ENCODE results near the gene PRDX1. TPM values are rescaled to one million over a fixed set of nuclear protein-coding genes. Genes with fewer than 3 reads are reported as not detected.

PRDX1 gene
- total and polyA plus RNA-seq, 2 of the 13 experiments (the other 11 are each of a cell fraction or from before 2014, with no cell fraction given): 761 to 1,898 TPM

DNA sequence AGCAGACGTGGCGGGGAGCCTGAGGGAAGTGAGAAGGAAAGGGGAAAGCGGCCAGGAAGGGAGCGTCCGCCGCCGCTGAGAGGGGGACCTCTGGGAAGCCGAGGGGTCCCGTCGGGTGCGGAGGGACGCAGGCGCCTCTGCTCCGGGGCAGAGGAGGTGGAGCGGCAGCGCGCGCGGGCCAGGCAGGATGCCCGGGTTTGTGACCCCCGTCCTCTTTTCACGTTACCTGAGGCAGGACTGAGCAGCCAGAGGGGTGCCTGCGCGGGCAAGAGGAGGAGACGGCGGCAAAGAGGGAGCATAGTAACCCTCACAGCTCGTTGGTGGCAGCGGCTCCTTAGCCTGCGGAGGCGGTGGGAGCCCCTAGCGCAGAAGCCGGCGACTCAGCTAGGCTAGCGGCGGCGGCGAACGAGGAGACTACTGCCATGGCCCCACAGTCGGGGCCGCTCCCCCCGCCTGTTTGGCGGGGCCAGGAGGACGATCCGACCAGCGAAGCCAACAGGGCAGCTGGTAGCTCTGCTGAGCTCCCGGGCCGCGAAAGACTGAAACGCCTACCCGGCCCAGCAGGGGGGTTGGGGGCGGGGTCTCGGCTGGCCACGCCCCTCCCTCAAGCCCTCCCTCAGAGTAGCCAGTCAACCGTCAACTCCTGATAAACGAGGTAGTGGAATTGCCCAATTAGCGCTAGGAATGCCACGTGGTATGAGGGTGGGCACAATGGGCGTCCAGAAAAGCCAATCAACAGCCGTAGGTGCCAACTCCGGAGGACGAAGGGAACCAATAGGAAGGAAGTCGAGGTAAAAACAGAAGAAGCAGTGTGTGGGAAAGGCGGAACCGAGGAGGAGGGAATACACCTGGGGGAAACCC is 30.8 kb downstream of the PRDX1 start, which contains the start of gene TESK2 (continued):
- TF ChIP-seq ZNF720 (CRISPR knock-in tag; IDR thresholded peaks at IDR 0.05): no peak
- TF ChIP-seq HOXA7 (CRISPR knock-in tag; IDR thresholded peaks at IDR 0.05): no peak
- TF ChIP-seq ZNF138 (CRISPR knock-in tag; IDR thresholded peaks at IDR 0.05; ENCODE audit: low read depth): no peak
- TF ChIP-seq ZNF20 (CRISPR knock-in tag; IDR thresholded peaks at IDR 0.05): no peak
- peak; percentile 49; the same call in 1 of the 2 replicates for TF ChIP-seq YEATS4 (CRISPR knock-in tag; IDR thresholded peaks at IDR 0.05; ENCODE audit: borderline replicate concordance)
- TF ChIP-seq ZNF878 (CRISPR knock-in tag; IDR thresholded peaks at IDR 0.05): no peak
- TF ChIP-seq, protein P1, sequence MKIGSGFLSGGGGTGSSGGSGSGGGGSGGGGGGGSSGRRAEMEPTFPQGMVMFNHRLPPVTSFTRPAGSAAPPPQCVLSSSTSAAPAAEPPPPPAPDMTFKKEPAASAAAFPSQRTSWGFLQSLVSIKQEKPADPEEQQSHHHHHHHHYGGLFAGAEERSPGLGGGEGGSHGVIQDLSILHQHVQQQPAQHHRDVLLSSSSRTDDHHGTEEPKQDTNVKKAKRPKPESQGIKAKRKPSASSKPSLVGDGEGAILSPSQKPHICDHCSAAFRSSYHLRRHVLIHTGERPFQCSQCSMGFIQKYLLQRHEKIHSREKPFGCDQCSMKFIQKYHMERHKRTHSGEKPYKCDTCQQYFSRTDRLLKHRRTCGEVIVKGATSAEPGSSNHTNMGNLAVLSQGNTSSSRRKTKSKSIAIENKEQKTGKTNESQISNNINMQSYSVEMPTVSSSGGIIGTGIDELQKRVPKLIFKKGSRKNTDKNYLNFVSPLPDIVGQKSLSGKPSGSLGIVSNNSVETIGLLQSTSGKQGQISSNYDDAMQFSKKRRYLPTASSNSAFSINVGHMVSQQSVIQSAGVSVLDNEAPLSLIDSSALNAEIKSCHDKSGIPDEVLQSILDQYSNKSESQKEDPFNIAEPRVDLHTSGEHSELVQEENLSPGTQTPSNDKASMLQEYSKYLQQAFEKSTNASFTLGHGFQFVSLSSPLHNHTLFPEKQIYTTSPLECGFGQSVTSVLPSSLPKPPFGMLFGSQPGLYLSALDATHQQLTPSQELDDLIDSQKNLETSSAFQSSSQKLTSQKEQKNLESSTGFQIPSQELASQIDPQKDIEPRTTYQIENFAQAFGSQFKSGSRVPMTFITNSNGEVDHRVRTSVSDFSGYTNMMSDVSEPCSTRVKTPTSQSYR (CRISPR knock-in tag; IDR thresholded peaks at IDR 0.05; ENCODE audit: borderline replicate concordance): no peak
- TF ChIP-seq KMT2A (CRISPR knock-in tag; IDR thresholded peaks at IDR 0.05): peak; percentile 78
- TF ChIP-seq, protein P2, sequence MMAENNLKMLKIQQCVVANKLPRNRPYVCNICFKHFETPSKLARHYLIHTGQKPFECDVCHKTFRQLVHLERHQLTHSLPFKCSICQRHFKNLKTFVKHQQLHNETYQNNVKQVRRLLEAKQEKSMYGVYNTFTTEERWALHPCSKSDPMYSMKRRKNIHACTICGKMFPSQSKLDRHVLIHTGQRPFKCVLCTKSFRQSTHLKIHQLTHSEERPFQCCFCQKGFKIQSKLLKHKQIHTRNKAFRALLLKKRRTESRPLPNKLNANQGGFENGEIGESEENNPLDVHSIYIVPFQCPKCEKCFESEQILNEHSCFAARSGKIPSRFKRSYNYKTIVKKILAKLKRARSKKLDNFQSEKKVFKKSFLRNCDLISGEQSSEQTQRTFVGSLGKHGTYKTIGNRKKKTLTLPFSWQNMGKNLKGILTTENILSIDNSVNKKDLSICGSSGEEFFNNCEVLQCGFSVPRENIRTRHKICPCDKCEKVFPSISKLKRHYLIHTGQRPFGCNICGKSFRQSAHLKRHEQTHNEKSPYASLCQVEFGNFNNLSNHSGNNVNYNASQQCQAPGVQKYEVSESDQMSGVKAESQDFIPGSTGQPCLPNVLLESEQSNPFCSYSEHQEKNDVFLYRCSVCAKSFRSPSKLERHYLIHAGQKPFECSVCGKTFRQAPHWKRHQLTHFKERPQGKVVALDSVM (CRISPR knock-in tag; IDR thresholded peaks at IDR 0.05): no peak
- no peak for TF ChIP-seq MTF1 (CRISPR knock-in tag; IDR thresholded peaks at IDR 0.05)
- TF ChIP-seq HNF4G (IDR thresholded peaks at IDR 0.05; ENCODE audit: borderline replicate concordance, low read depth, low read length): no peak
- no peak for TF ChIP-seq HNF4G (CRISPR knock-in tag; IDR thresholded peaks at IDR 0.05; ENCODE audit: borderline replicate concordance, low read depth)
- no peak for TF ChIP-seq ATM (IDR thresholded peaks at IDR 0.05; ENCODE audit: borderline replicate concordance)
- TF ChIP-seq TCF7 (IDR thresholded peaks at IDR 0.05; ENCODE audit: low read depth): no peak
- TF ChIP-seq SMARCE1 (IDR thresholded peaks at IDR 0.05; ENCODE audit: borderline replicate concordance): no peak
- TF ChIP-seq CEBPG (CRISPR knock-in tag; IDR thresholded peaks at IDR 0.05): peak; percentile 76
- TF ChIP-seq, protein P3, sequence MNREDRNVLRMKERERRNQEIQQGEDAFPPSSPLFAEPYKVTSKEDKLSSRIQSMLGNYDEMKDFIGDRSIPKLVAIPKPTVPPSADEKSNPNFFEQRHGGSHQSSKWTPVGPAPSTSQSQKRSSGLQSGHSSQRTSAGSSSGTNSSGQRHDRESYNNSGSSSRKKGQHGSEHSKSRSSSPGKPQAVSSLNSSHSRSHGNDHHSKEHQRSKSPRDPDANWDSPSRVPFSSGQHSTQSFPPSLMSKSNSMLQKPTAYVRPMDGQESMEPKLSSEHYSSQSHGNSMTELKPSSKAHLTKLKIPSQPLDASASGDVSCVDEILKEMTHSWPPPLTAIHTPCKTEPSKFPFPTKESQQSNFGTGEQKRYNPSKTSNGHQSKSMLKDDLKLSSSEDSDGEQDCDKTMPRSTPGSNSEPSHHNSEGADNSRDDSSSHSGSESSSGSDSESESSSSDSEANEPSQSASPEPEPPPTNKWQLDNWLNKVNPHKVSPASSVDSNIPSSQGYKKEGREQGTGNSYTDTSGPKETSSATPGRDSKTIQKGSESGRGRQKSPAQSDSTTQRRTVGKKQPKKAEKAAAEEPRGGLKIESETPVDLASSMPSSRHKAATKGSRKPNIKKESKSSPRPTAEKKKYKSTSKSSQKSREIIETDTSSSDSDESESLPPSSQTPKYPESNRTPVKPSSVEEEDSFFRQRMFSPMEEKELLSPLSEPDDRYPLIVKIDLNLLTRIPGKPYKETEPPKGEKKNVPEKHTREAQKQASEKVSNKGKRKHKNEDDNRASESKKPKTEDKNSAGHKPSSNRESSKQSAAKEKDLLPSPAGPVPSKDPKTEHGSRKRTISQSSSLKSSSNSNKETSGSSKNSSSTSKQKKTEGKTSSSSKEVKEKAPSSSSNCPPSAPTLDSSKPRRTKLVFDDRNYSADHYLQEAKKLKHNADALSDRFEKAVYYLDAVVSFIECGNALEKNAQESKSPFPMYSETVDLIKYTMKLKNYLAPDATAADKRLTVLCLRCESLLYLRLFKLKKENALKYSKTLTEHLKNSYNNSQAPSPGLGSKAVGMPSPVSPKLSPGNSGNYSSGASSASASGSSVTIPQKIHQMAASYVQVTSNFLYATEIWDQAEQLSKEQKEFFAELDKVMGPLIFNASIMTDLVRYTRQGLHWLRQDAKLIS (CRISPR knock-in tag; IDR thresholded peaks at IDR 0.05): no peak
- TF ChIP-seq NR2F6 (IDR thresholded peaks at IDR 0.05): no peak
- 0 out of 2 replicates have a peak, but pooled peaks have one; percentile 6 for TF ChIP-seq NR2F6 (CRISPR knock-in tag; IDR thresholded peaks at IDR 0.05)
- no peak for TF ChIP-seq NFIB (CRISPR knock-in tag; IDR thresholded peaks at IDR 0.05; ENCODE audit: borderline replicate concordance)
- no peak for TF ChIP-seq ZMYM3 (CRISPR knock-in tag; IDR thresholded peaks at IDR 0.05)
- TF ChIP-seq FOXM1 (CRISPR knock-in tag; IDR thresholded peaks at IDR 0.05): no peak
- TF ChIP-seq NR3C1 (CRISPR knock-in tag; IDR thresholded peaks at IDR 0.05): no peak
- TF ChIP-seq ZNF607 (CRISPR knock-in tag; IDR thresholded peaks at IDR 0.05; ENCODE audit: borderline replicate concordance): no peak

Data from HepG2 (cell line).